H9 (cell line): Measurements from ENCODE around the gene MTFMT. TPM values are rescaled to one million over a fixed set of nuclear protein-coding genes. Genes with fewer than 3 reads are reported as not detected.

Source experiments
- DNase-seq: peaks from one replicate; pipeline ENCODE4 v3.0.0-alpha.2; 2017
- H2AFZ ChIP-seq: one replicate; pipeline ENCODE4 v1.6.1; 2013; ENCODE audit warnings: mild to moderate bottlenecking, low read length, control low read depth, moderate library complexity
- H2AK5ac ChIP-seq: 2 replicates; pipeline ENCODE4 v1.6.1; 2013; ENCODE audit warnings: low read length, control low read depth, mixed read lengths; ENCODE audit not compliant: insufficient read length
- H2BK120ac ChIP-seq: one replicate; pipeline ENCODE4 v1.6.1; 2013; ENCODE audit warnings: low read depth, mild to moderate bottlenecking, low read length, control low read depth, inconsistent platforms; ENCODE audit not compliant: poor library complexity, severe bottlenecking
- H2BK12ac ChIP-seq: 2 replicates; pipeline ENCODE4 v1.6.1; 2013; ENCODE audit warnings: low read length, control low read depth, mixed read lengths, low read depth; ENCODE audit not compliant: insufficient read length
- H2BK15ac ChIP-seq: 2 replicates; pipeline ENCODE4 v1.6.1; 2013; ENCODE audit warnings: low read depth, low read length, control low read depth
- H2BK20ac ChIP-seq: one replicate; pipeline ENCODE4 v1.6.1; 2013; ENCODE audit warnings: low read depth, mild to moderate bottlenecking, low read length, control low read depth, inconsistent platforms; ENCODE audit not compliant: poor library complexity, severe bottlenecking
- H2BK5ac ChIP-seq: 2 replicates; pipeline ENCODE4 v1.6.1; 2013; ENCODE audit warnings: low read length, control low read depth, mixed read lengths; ENCODE audit not compliant: insufficient read length
- H3K14ac ChIP-seq: 2 replicates; pipeline ENCODE4 v1.6.1; 2013; ENCODE audit warnings: low read length, control low read depth; ENCODE audit not compliant: insufficient read depth
- H3K18ac ChIP-seq: 2 replicates; pipeline ENCODE4 v1.6.1; 2013; ENCODE audit warnings: low read depth, mild to moderate bottlenecking, mixed read lengths, low read length, control low read depth; ENCODE audit not compliant: insufficient read length
- H3K23ac ChIP-seq: 2 replicates; pipeline ENCODE4 v1.6.1; 2013; ENCODE audit warnings: low read length, control low read depth, mixed read lengths, low read depth; ENCODE audit not compliant: insufficient read length
- H3K23me2 ChIP-seq: 2 replicates; pipeline ENCODE4 v1.6.1; 2013; ENCODE audit warnings: low read depth, mild to moderate bottlenecking, mixed read lengths, low read length, control low read depth; ENCODE audit not compliant: insufficient read length, poor library complexity, severe bottlenecking
- H3K27ac ChIP-seq: 2 replicates; pipeline ENCODE4 v1.5.1; 2013; ENCODE audit warnings: low read length, control low read depth, mixed read lengths, low read depth; ENCODE audit not compliant: insufficient read length
- H3K27me3 ChIP-seq: 2 replicates; pipeline ENCODE4 v1.6.1; 2013; ENCODE audit warnings: low read length, control low read depth, inconsistent platforms; ENCODE audit not compliant: insufficient read depth
- H3K4ac ChIP-seq: 2 replicates; pipeline ENCODE4 v1.6.1; 2013; ENCODE audit warnings: low read depth, mild to moderate bottlenecking, control low read depth, inconsistent platforms, low read length, moderate library complexity
- H3K4me1 ChIP-seq: 2 replicates; pipeline ENCODE4 v1.6.1; 2013; ENCODE audit warnings: low read length, control low read depth, inconsistent platforms; ENCODE audit not compliant: insufficient read depth
- H3K4me2 ChIP-seq: 2 replicates; pipeline ENCODE4 v1.6.1; 2013; ENCODE audit warnings: low read length, control low read depth, mixed read lengths; ENCODE audit not compliant: insufficient read length, insufficient read depth
- H3K56ac ChIP-seq: 2 replicates; pipeline ENCODE4 v1.6.1; 2013; ENCODE audit warnings: low read depth, mild to moderate bottlenecking, mixed read lengths, low read length, control low read depth; ENCODE audit not compliant: insufficient read length
- H3K79me1 ChIP-seq: 2 replicates; pipeline ENCODE4 v1.6.1; 2013; ENCODE audit warnings: low read depth, mild to moderate bottlenecking, moderate library complexity, low read length, control low read depth, inconsistent platforms; ENCODE audit not compliant: insufficient read depth, poor library complexity, severe bottlenecking
- H3K79me2 ChIP-seq: 2 replicates; pipeline ENCODE4 v1.6.1; 2013; ENCODE audit warnings: low read length, control low read depth, inconsistent platforms; ENCODE audit not compliant: insufficient read depth
- H3K9ac ChIP-seq: 2 replicates; pipeline ENCODE4 v1.6.1; 2013; ENCODE audit warnings: low read length, control low read depth, mixed read lengths; ENCODE audit not compliant: insufficient read length; ENCODE audit errors: extremely low read depth
- H3K9me3 ChIP-seq: one replicate; pipeline ENCODE4 v1.6.1; 2013; ENCODE audit warnings: low read depth, low read length, inconsistent platforms; ENCODE audit not compliant: control insufficient read depth
- H3T11ph ChIP-seq: one replicate; pipeline ENCODE4 v1.6.1; 2013; ENCODE audit warnings: mild to moderate bottlenecking, low read length, control low read depth, inconsistent platforms
- H4K20me1 ChIP-seq: one replicate; pipeline ENCODE4 v1.6.1; 2013; ENCODE audit not compliant: control insufficient read depth, insufficient read length, insufficient read depth
- H4K5ac ChIP-seq: 2 replicates; pipeline ENCODE4 v1.6.1; 2013; ENCODE audit warnings: low read depth, mild to moderate bottlenecking, mixed read lengths, low read length, control low read depth; ENCODE audit not compliant: insufficient read length
- H4K8ac ChIP-seq: replicated peaks from 2 replicates; pipeline ENCODE4 v1.6.1; 2013; ENCODE audit warnings: low read length, control low read depth, mixed read lengths, low read depth; ENCODE audit not compliant: insufficient read length
- H4K91ac ChIP-seq: 2 replicates; pipeline ENCODE4 v1.6.1; 2013; ENCODE audit warnings: low read depth, mild to moderate bottlenecking, moderate library complexity, mixed read lengths, low read length, control low read depth; ENCODE audit not compliant: insufficient read length
- H3K27ac Mint-ChIP-seq, 3 experiments: 2 replicates in 2 of 3; 3 replicates in 1 of 3; pipeline ENCODE4 v1.8.0; 2020 to 2021; ENCODE audit warnings: mixed read lengths in 3 of 3, mild to moderate bottlenecking in 1 of 3, moderate library complexity in 1 of 3
- H3K27me3 Mint-ChIP-seq: 2 replicates; pipeline ENCODE4 v1.8.0; 2021; ENCODE audit warnings: low read depth, mild to moderate bottlenecking, moderate library complexity, mixed read lengths
- H3K36me3 Mint-ChIP-seq, 3 experiments: 2 replicates in 2 of 3; 3 replicates in 1 of 3; pipeline ENCODE4 v1.8.0; 2020 to 2021; ENCODE audit warnings: low read depth in 3 of 3, mixed read lengths in 3 of 3; ENCODE audit not compliant: insufficient read depth in 1 of 3
- H3K4me1 Mint-ChIP-seq, 2 experiments: 2 replicates each; pipeline ENCODE4 v1.8.0; 2020; ENCODE audit warnings: mixed read lengths in 2 of 2
- H3K4me3 Mint-ChIP-seq, 2 experiments: 2 replicates in 1 of 2; 3 replicates in 1 of 2; pipeline ENCODE4 v1.8.0; 2020 to 2021; ENCODE audit warnings: mild to moderate bottlenecking in 2 of 2, mixed read lengths in 2 of 2, moderate library complexity in 1 of 2
- H3K9me3 Mint-ChIP-seq, 2 experiments: 2 replicates in 1 of 2; 3 replicates in 1 of 2; pipeline ENCODE4 v1.8.0; 2020; ENCODE audit warnings: mild to moderate bottlenecking in 2 of 2, mixed read lengths in 2 of 2, moderate library complexity in 1 of 2
- CTCF ChIP-seq: fragments of 200-600 bp; sonication (generic); conservative IDR thresholded peaks from 3 replicates; pipeline ENCODE4 v1.8.0; 2021; ENCODE audit warnings: antibody characterized with exemption, mild to moderate bottlenecking
- WGBS: extraction: QIAGEN DNeasy Blood & Tissue Kit; methylation state at CpG from one replicate; pipeline ENCODE4 v1.1.7; 2013; ENCODE audit warnings: missing lambda C conversion rate, low lambda C conversion rate, mixed read lengths; ENCODE audit not compliant: insufficient read length; ENCODE audit errors: extremely low coverage; 5-methylcytosine and 5-hydroxymethylcytosine counted together
- total RNA-seq: library from RNA; stranded (reverse); gene quantifications from 2 replicates; pipeline ENCODE4 v1.2.1, GENCODE V29; 2021

Gene MTFMT
- total RNA-seq, 1 experiment from 2014 or later: 16.0 TPM

GRCh38 chr15:65062061-65062460, 32.6 kb upstream of the MTFMT start:
- Histone ChIP-seq H3K56ac (no peak overlapping the region), H3K23ac (no peak overlapping the region), H3K9me3 (no peaks in the 10 kb centered on the region), H2BK12ac (no peak overlapping the region), H3K14ac (no peak overlapping the region), H4K91ac (no peak overlapping the region), H4K20me1 (no peaks in the 10 kb centered on the region), H3K23me2 (peaks cover 4% of the 10 kb centered on the region), H3T11ph (no peak overlapping the region), H4K5ac (no peak overlapping the region), H3K4me1 (peaks cover 5% of the 10 kb centered on the region), H3K79me2 (no peaks in the 10 kb centered on the region), H3K79me1 (no peaks in the 10 kb centered on the region), H2AFZ (no peak overlapping the region), H3K18ac (no peak overlapping the region), H3K4me2 (no peak overlapping the region), H3K4ac (no peak overlapping the region), H2BK20ac (no peak overlapping the region), H2BK15ac (no peak overlapping the region), H3K27ac (no peak overlapping the region), H3K27me3 (no peaks in the 10 kb centered on the region), H4K8ac (no peak overlapping the region), H2BK120ac (no peak overlapping the region), H3K9ac (no peak overlapping the region), H2AK5ac (no peak overlapping the region), H2BK5ac (no peak overlapping the region)
- peaks cover 0 to 5% (median 5%) of the 10 kb centered on the region in 3 experiments; a peak in 3 of 7 replicates for H3K36me3 Mint-ChIP-seq
- peak overlapping the region in 1 of 3 experiments; percentile 59; a peak in 1 of 7 replicates for H3K27ac Mint-ChIP-seq
- H3K4me1 Mint-ChIP-seq: peaks cover 18 to 20% of the 10 kb centered on the region in 2 experiments
- no peak for TF ChIP-seq CTCF
- no peak for DNase-seq
- no peaks in the 10 kb centered on the region for H3K27me3 Mint-ChIP-seq
- WGBS: no CpG with 5 or more reads among the region's 5 CpGs
- no peak overlapping the region for H3K4me3 Mint-ChIP-seq
- H3K9me3 Mint-ChIP-seq: no peaks in the 10 kb centered on the region
